Mammary epithelial cell (primary cell): ENCODE measurements around the gene GMCL1.

Experiments used
- EZH2 ChIP-seq: IDR thresholded peaks from 2 replicates; pipeline ENCODE4 v1.6.1; 2012; ENCODE audit warnings: low read length, inconsistent platforms, borderline replicate concordance
- TF ChIP-seq, protein P1 (sequence below), 2 donors: IDR thresholded peaks in 1 of 2; conservative IDR thresholded peaks in 1 of 2; 2 replicates each; pipeline ENCODE4 v1.5.1; 2011 to 2012; ENCODE audit warnings: inconsistent platforms in 2 of 2, low read length in 2 of 2, mild to moderate bottlenecking in 2 of 2, control low read depth in 1 of 2, low read depth in 1 of 2; ENCODE audit not compliant: insufficient read depth in 1 of 2; ENCODE audit errors: extremely low read depth in 1 of 2

DNA sequence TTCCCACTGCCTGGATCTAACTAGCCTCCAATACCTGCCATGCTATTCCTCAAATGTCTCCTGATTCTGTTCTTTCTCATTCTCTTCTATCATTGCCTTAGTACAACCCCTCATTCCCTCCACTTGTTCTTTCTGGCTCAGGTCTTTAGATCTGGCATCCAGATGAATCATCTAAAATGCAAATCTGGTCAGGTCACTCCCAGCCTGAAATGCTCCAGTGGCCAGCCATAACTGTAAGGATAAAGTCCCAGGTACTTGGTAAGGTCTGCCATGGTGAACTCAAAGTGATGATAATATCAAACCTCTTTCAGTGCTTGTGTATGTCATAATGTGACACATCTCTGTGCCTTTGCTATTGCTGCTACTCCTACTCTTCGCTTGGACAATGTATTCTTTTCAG, 61.4 kb downstream of the GMCL1 start:
- TF ChIP-seq, protein P1, sequence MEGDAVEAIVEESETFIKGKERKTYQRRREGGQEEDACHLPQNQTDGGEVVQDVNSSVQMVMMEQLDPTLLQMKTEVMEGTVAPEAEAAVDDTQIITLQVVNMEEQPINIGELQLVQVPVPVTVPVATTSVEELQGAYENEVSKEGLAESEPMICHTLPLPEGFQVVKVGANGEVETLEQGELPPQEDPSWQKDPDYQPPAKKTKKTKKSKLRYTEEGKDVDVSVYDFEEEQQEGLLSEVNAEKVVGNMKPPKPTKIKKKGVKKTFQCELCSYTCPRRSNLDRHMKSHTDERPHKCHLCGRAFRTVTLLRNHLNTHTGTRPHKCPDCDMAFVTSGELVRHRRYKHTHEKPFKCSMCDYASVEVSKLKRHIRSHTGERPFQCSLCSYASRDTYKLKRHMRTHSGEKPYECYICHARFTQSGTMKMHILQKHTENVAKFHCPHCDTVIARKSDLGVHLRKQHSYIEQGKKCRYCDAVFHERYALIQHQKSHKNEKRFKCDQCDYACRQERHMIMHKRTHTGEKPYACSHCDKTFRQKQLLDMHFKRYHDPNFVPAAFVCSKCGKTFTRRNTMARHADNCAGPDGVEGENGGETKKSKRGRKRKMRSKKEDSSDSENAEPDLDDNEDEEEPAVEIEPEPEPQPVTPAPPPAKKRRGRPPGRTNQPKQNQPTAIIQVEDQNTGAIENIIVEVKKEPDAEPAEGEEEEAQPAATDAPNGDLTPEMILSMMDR (conservative IDR thresholded peaks at IDR 0.05 in 1 of 2, IDR thresholded peaks at IDR 0.05 in 1 of 2; ENCODE audit: extremely low read depth in 1 of 2, insufficient read depth in 1 of 2, low read depth in 1 of 2, low read length in 2 of 2) = no peak
- TF ChIP-seq EZH2 = no peak
